ELR (cell line): ENCODE results near the gene CCDC192.

Experiments used
- DNase-seq: peaks from one replicate; pipeline ENCODE4 v3.0.0-alpha.2; 2015; ENCODE audit warnings: low read depth

Gene CCDC192

DNA sequence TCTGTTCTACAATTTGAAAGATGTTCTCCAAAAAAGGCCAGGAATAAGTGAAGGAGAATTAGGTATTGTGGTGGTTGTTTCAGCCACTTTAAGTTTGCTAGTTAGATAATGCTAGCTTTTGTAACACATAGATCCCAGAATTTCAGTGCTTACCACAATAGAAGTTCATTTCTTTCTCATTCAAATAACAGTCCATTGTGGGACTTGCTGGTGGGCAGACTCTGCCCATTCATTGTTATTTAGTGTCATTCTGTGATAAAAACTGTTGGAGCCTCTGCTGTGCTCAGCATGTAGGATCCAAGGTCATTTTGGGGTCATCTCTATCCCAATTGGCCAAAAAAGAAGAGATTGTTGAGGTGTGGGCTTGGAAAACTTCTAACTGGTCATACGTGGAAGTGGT lies 106.8 kb downstream of the CCDC192 start:
- no peak for DNase-seq

DNA sequence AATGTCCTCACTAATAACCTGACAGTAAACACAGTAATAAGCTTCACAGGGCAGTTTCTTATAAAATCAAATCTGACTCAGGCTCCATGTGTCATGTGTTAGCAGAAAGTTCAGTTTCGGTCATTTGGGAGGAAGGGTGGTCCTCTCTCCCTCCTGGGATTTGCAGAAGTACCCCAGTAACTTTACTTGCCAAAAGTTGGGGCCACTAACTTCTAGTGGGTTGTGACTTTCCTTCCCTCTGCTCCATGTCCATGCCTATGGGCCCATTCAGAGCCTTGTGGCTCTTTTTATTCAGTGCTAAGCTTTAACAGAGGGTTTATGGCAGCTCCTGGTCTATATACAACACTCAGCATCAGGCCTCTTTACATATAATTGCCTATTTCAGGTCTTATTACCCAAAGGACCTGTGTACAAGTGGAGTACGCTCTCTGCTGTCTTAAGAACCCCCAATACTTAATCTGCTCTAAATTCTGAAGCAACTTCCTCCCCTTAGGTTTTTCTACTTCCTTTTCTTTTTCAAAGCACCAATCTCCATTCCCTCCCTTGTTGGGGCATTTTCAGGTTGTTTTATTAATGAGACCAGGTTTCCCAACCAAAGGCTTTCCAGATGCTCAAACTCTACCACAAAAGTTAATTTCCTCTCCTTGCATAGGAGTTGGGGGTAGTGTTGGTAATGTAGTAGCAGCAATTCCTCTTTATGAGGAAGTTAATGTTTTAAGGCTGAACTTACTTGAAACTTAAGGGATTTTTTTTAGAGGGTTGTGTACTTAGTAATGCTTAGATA lies 107.7 kb downstream of the CCDC192 start:
- DNase-seq = no peak

DNA sequence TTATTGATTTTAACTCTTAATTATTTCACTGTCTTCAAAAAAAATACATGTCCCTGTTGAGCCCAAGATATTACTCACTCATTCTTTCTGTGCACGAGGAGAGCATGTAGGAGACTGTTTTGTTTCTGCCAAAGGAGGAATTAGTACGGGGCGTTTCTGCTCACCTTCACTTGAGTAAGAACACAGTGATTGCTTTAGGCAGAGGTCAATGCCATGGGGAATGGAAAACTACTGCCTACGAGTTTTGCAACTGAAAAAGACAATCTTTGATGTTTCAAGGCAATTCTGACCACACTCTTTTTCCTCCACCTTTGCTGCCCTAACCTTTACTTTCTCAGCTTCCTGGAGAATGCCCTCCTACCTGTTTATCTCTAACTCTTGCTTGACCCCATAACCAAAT lies 109.4 kb downstream of the CCDC192 start:
- no peak for DNase-seq

DNA sequence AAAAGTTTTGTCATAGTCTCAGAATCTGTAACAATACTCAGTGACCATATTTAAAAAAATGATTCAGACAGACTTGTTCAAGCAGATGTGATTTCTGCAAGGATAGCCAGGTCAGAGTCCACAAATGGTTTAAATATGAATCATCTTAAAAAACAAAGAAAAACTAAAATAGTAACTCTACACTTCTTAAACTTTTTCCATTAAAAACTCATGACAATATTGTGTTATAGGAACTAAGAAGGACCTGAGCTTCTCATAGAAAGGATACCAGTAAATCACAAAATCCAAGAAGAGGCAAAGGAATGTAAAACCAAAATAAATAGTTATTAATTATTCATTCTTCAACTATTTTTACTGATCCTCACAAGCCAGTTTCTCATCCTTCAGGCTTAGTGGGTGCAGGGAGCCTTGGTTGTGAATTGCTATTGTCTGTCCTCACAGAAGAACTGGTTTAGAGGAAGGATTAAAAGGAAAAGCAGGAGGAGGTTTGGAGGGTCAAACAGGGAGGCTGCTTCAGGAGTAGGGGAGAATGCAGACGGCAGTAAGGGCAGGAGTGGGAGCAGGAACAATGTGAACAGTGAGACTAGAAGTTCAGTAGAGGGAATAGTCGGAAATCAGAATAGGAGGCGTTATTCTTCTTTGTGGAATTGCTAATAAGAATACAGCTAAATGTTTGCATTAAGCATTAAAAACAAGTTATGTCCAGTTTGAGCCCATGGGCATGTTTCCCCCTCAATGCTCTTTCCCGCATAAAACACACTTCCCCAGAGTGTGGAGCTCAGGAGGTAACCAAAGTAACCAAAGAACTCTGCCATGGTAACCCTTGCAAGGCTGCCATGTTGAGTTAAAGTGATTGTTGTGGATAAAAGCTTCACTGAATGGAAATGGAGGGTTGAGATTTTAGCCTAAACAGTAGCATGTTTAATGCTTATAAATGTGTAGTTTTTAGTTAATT lies 110.7 kb downstream of the CCDC192 start:
- DNase-seq = peak; percentile 77

DNA sequence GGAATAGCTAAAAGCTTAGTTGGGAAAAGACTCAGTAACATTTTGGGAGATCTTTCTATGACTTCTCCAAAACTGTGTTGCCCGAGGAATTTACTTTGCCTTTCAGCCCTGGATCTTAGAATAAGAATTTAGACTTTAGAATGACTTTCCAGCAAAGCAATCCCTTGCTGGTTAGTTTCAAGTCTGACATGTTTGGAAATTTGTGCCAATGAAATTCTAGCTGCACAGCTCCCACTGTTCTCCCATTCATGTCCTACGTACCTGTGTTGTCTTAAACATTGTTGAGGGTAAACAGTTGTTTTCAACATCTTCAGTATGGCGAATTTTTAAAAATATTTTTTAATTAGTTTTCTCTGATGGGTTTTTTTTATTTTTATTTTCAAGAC lies 111.4 kb downstream of the CCDC192 start:
- no peak for DNase-seq

DNA sequence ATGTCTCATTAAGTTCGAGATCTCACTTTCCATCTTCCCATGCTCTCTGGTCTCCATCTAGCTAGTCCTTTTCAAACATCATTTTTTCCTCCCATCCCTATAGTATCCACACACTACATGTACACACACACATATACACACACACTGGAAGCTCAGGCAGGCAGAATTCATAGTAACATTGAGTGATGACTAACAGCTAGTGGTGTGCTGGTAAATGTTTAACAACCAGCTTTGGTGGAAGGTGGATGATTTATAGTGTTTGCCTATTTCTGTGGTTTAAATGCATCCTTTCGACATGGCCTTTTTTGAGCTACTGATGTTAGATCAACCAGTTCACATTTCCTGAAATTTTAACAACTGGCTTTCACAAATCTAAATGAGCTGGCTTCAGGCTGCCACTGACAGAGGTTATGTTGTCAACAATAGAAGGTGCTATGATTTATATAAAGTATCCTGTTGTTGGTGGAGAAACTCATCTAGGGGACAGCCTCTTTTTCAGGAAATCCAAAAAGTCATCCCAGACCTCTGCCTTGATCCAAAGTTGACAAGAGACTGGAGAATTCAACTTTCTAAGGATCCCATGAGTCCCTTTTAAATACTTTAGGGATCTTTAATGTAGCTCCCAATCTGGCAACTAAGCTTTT lies 117.8 kb downstream of the CCDC192 start:
- DNase-seq = peak; percentile 57

DNA sequence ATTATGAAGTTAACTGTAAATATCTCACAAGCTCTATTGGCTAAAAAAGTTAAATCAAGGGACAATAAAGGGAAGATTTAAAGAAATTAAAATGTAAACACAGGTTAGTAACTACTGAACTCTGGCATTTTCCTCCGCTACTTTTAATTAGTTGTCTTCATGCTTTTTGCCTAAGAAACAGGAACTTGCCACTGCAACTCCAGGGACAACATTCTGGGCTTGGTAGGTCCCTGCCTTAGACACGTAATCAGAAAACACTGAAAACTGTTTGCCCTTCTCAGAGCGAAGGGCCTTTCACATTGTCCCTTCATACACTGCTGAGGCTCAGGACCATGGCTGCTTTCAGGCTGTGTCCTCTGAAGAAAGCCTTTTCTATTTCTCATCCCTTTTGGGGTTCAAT lies 118.7 kb downstream of the CCDC192 start:
- no peak for DNase-seq

DNA sequence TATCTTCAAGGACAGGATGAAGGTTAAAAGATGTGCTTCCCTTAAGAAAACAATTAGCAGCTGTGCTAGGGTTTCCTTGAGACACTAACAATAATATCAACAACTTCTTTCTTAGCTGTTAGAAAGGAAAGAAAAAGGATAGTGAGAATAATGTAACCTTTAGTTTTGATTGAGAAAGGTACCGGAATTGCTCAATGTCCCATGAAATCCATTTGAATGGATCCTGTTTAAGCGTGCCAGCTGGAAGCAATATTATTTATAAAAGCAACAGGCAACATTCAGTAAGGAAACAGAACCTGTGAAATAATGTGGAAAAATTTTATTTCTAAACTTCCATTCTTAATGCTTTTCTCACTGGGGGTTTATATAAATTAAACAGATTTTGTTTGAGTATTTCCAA lies 120.9 kb downstream of the CCDC192 start:
- DNase-seq = no peak

DNA sequence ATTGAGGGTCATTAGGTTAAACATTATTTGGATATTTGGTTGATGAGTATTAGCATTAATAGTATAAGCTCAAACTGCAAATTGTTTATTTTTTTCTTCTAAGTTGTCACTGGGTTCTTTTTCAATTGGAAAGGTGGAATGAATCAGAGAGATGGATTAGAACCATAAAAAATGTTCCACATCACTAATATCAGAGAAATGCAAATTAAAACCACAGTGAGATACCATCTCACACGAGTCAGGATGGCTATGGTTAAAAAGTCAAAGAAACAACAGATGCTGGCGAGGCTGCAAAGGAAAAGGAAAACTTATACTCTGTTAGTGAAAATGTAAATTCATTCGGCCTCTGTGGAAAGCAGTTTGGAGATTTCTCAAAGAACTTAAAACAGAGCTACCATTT lies 122.8 kb downstream of the CCDC192 start:
- DNase-seq = peak; percentile 38

DNA sequence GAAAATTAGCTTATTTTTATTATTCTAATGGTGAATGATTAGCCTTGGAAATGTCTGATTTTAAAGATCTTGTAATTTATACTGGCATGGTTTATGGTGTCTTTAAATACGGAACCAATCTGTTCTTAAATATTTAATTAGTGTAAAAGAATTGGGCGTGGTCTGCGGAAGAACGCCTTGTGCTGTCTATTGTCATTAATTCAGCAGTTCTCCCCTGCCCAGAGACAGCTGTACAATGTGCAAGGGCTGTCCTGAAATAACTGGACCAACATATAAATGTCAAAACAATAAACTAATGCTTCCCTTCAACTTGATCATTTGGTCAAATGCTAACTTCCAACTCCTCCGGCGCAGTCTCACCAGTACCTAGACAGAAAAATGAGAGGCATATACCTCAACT lies 124.3 kb downstream of the CCDC192 start:
- no peak for DNase-seq

DNA sequence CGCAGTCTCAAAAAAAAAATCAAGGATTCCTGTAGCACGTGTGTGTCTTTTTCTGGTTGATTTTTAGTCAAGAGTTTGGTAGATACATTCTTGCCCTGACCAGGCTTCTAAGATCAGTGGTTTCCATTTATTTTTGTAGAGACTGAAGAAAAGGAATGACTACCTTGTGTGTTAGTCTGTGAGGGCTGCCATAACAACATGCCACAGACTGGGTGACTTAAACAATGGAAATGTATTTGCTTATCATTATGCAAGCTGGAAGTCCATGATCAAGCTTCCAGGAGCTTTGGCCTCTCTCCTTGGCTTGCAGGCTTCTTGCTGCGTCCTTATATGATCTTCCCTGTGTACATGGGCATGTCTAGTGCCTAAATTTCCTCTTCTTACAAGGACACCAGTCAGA lies 127.0 kb downstream of the CCDC192 start:
- no peak for DNase-seq

DNA sequence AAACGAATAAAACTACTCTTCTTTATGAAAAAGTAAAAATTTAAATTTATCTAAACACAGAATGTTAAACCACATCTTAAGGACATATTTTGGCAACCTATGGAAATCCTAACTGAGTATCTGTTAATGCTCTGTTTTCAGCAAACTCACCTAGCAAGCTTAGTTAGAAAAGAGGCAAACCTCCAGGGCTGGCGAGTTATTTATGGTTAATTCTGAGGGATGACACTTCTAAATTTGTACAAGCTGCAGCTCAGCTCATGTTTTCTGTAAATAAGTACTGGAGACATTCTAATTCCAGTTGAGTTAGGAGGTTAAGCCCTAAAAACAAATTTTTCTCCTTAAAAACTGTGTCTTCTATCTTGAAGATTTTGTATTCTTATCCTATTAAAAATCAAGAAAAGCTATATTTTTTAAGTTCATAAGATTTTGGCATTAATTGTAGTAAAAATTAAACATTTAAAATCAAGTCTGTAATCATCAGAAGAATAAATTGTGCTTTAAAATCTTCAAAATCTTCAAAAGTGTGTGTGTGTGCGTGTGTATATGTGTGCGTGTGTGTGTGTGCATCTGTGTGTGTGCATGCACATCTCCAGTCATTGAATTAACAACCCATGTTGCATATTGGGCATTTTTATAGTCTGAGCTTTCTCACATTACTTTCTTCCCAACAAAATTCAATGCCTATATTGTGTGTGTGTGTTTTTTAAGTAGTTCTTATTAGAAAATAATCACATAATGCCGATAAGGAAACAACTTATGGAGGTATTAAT lies 127.8 kb downstream of the CCDC192 start:
- DNase-seq = no peak

DNA sequence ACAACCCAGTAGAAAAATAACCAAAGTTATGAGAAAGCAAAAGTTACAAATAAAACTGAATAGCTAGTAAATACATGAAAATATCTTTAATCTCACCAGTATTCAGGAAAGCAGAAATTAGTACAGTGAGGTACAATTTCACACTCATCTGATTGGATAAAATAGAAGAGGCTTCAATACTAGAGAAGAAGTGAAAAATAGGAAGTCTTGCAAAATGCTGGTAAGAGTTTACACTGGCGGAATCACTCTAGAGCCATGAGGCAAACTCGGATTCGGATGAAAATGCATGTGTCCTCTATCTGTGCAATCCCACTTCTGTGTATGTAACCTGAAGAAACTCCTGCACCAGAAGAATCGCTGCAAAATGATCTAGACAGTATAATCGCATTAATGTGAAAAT lies 128.9 kb downstream of the CCDC192 start:
- DNase-seq = no peak

DNA sequence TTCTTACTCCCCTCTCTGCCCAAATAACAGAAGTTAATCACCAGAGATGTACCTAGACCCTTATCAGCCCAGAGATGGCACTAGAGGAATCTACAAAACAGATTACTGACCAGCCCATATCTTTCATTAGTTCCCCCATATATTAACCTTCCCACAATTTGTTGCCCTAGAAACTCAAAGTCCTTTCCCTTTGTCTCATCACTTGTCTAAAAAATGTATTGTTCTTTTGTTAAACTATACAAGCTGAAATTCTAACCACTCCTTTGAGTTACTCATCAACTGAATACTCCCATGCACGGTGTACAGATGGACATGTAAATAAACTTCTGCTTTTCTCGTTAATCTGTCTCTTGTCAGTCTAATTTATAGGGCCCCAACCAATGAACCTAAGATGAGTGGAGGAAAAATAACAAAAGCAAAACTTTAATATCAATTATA lies 130.9 kb downstream of the CCDC192 start:
- no peak for DNase-seq

DNA sequence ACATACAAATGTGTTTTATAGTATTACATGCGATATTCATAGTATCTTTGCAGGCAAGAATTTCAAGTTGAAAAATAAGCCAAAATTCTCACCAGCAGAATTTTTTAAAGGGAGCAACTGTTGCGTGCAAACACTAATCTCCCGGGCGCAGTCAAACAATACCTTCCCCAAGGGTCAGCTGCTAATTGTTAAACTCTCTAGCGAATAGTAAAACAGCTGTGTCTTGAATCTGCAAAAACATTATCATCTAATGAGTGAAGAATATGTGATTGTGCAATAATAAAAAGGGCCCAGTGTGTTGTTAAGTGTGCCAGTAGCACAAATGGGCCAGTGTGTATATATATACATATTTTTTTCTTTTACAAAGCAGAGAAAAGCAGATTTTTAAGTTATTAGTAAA lies 131.4 kb downstream of the CCDC192 start:
- no peak for DNase-seq

DNA sequence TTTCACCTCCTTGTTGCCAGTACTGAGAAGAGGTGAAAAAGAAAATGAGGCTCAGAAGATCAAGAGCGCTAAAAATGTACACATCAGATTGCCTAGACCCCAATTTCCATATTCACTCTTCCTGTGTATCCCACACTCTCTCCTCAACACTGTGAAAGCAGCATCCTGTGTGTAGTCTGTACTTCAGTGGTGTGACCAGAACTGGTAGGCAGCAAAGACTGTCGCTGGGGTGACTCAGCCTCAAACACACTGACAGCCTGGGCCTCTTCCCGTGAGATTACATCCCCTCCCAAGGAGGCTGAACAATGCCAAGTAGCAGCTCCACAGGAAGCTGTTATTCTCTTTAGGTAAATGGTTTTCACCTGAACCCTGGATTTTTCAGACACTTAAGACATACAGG lies 135.5 kb downstream of the CCDC192 start:
- peak; percentile 47 for DNase-seq

DNA sequence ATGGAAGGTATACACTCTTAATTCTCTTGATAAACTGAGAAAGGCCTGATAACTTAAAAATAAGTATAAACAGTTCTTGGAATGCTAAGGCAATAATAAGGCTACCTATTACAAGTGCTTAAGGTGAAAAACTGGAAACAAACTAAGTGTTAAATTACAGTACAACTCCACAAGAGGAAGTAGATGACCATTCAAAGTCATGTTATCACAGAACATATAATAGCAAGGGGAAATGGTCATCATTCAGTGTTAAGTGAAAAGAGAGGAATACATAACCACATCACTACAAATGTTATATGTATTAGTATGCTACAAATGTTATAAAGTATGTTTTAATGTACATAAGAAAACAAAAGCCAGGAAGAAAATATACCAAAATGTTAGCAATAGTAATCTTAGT lies 135.9 kb downstream of the CCDC192 start:
- no peak for DNase-seq

DNA sequence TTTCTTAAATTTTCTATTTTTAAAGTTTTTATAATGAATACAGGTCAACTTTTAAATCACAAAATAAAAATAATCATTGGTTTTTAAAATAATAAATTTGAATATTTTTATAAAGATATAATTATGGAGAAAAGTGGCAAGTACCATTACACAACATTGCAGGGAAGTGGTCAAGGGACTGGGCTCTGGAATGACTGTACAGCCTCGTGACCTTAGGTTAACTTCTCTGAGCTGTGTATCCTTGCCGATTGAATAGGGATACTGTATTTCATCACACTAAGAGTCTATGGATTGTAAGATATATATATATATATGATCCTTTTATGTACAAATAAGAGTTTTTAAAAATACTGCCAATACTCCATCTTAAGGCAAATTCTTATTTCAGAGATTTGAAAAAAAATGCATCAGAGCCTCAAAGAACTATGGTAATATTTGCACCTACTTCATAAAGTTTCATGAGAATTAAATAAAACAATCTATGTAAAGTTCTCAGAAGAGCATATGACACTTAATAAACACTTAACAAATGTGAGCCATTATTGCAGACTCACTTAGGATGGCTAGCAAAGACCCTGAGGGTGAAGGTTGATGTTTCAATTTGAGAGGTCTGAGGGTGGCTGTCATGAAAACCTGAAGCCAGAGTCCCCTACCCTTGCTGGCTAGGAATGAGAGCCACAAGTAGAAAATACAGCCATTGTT lies 136.5 kb downstream of the CCDC192 start:
- DNase-seq = peak; percentile 7

DNA sequence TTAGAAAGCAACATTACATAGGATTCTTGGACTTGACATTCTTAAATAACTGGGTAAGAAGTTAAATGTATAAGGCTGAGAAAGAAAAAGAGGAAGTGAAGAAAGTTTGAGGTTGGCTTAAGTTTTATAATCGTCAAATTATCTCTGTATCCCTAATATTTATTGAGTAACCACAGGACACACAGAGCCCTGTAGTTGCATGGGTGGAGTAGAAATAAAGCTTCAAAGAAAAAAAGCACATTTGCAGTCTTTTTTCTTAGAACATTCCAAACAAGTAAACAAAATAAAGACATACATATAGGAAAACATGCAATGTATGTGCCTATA lies 137.0 kb downstream of the CCDC192 start:
- no peak for DNase-seq

DNA sequence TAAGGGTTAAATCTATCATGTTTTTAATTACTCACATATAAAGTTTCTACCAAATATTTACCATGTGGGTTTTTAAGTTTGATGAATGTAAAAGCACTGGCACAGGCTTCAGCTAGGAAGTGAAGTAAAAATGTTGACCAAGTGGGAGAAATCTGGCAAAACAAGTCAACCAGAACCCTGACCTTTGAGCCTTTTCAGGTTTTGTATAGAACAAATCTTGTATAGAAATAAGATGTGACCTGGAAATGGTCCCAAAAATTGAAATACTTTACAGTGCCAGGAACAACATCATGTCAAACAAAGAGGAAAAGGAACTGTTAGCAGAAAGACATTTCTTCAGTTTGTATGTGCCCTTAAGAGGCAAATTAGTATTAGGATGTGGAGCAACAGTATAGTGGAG lies 137.6 kb downstream of the CCDC192 start:
- no peak for DNase-seq

DNA sequence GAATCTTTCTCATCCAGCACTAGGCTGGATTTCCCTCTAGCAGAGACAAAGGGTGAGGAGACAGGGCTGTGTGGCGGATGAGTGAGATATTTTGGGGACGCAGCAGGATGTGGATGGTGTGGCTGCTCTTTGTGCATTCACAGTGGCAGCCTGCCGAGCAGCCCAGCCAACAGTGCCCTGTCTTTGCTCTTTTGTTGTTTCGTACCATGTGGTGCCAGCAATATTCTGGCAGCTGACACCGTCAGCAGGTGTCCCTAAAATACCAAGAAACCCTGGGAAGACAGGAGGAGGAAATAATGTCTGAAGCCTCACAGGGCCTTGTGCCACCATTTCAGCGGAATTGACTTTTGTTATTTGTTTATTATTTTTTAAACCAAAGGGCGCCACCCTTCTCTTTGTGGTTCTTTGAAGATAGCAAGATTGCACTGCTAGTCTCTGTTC lies 141.4 kb downstream of the CCDC192 start:
- DNase-seq = no peak
